ENCODE results near the gene SLC27A3. TPM values are rescaled to one million over a fixed set of nuclear protein-coding genes. Genes with fewer than 3 reads are reported as not detected.

The SLC27A3 gene
- total RNA-seq, 2 donors from 2014 or later, result 71.7 to 116 TPM

- peaks cover 24% of the 10 kb centered on the region for H3K36me3 ChIP-seq
- no peak for TF ChIP-seq CTCF (IDR thresholded peaks at IDR 0.05)
- H3K9me3 ChIP-seq, result no peaks in the 10 kb centered on the region
- no peaks in the 10 kb centered on the region for H3K27me3 ChIP-seq (replicated peaks; ENCODE audit: insufficient read depth)
- H3K27ac ChIP-seq, result no peak overlapping the region
- H3K4me3 ChIP-seq, result no peak overlapping the region
- peaks cover 39 to 70% of the 10 kb centered on the region in 2 donors for H3K4me1 ChIP-seq (ENCODE audit: control insufficient read depth in 1 of 2, low read depth in 2 of 2)
- DNase-seq (ENCODE audit: low spot score) (no peak), ATAC-seq (ENCODE audit: insufficient number of reproducible peaks, low FRiP score, low read depth) (no peak)
Measured at GRCh38 chr1:153745417-153745816, 29.8 kb upstream of the SLC27A3 start.

- ATAC-seq (ENCODE audit: insufficient number of reproducible peaks, low FRiP score, low read depth) (no peak), DNase-seq (ENCODE audit: low spot score) (no peak)
- H3K27ac ChIP-seq, result peak overlapping the region; percentile 95 to 96
- H3K36me3 ChIP-seq, result peaks cover 18% of the 10 kb centered on the region
- no peak overlapping the region for H3K4me3 ChIP-seq
- no peaks in the 10 kb centered on the region for H3K27me3 ChIP-seq (replicated peaks; ENCODE audit: insufficient read depth)
- H3K4me1 ChIP-seq (ENCODE audit: control insufficient read depth in 1 of 2, low read depth in 2 of 2), result peaks cover 45 to 77% of the 10 kb centered on the region in 2 donors
- no peaks in the 10 kb centered on the region for H3K9me3 ChIP-seq
- TF ChIP-seq CTCF (IDR thresholded peaks at IDR 0.05), result no peak
Measured at GRCh38 chr1:153746174-153746573, 29.0 kb upstream of the SLC27A3 start.

- Histone ChIP-seq H3K4me1 (ENCODE audit: control insufficient read depth in 1 of 2, low read depth in 2 of 2) (peaks cover 56 to 79% of the 10 kb centered on the region in 2 donors), H3K4me3 (peak overlapping the region; percentile 14), H3K9me3 (no peaks in the 10 kb centered on the region), H3K27me3 (replicated peaks; ENCODE audit: insufficient read depth) (no peaks in the 10 kb centered on the region), H3K27ac (peak overlapping the region; percentile 95 to 96), H3K36me3 (peaks cover 15% of the 10 kb centered on the region)
- ATAC-seq (ENCODE audit: insufficient number of reproducible peaks, low FRiP score, low read depth) (peak; percentile 33), DNase-seq (ENCODE audit: low spot score) (no peak)
- no peak for TF ChIP-seq CTCF (IDR thresholded peaks at IDR 0.05)
Measured at GRCh38 chr1:153748903-153749302, 26.3 kb upstream of the SLC27A3 start.

GRCh38 chr1:153749408-153750005 lies 25.7 kb upstream of the SLC27A3 start:
- ATAC-seq (ENCODE audit: insufficient number of reproducible peaks, low FRiP score, low read depth) (peak; percentile 46), DNase-seq (ENCODE audit: low spot score) (peak; percentile 67)
- Histone ChIP-seq H3K27ac (peak overlapping the region; percentile 95 to 96), H3K36me3 (peaks cover 14% of the 10 kb centered on the region), H3K27me3 (replicated peaks; ENCODE audit: insufficient read depth) (no peaks in the 10 kb centered on the region), H3K4me3 (peak overlapping the region; percentile 14), H3K9me3 (no peaks in the 10 kb centered on the region), H3K4me1 (ENCODE audit: control insufficient read depth in 1 of 2, low read depth in 2 of 2) (peaks cover 56 to 76% of the 10 kb centered on the region in 2 donors)
- TF ChIP-seq CTCF (IDR thresholded peaks at IDR 0.05), result peak; percentile 88

- peak; percentile 78 for ATAC-seq (ENCODE audit: insufficient number of reproducible peaks, low FRiP score, low read depth)
- Histone ChIP-seq H3K9me3 (no peaks in the 10 kb centered on the region), H3K4me1 (ENCODE audit: control insufficient read depth in 1 of 2, low read depth in 2 of 2) (peaks cover 56 to 75% of the 10 kb centered on the region in 2 donors), H3K4me3 (peak overlapping the region; percentile 7), H3K36me3 (peaks cover 18% of the 10 kb centered on the region), H3K27me3 (replicated peaks; ENCODE audit: insufficient read depth) (no peaks in the 10 kb centered on the region), H3K27ac (peak overlapping the region; percentile 95 to 96)
- DNase-seq (ENCODE audit: low spot score), result peak; percentile 41
- peak; percentile 14 for TF ChIP-seq CTCF (IDR thresholded peaks at IDR 0.05)
Measured at GRCh38 chr1:153750026-153750995, 24.9 kb upstream of the SLC27A3 start.

Data from thoracic aorta (tissue), 2 donors.